M059J (cell line): ENCODE data around the gene COG4. TPM values are rescaled to one million over a fixed set of nuclear protein-coding genes. Genes with fewer than 3 reads are reported as not detected.
A peak's percentile ranks its signal among the peaks of the same experiment; 100 is the strongest.

ENCODE experiments used
- DNase-seq: peaks from one replicate; pipeline ENCODE4 v3.0.0-alpha.2; 2012; ENCODE audit warnings: low read depth
- total RNA-seq: library from RNA; depleted of rRNA; stranded (reverse); fragments of >200 nt; shearing (Covaris generic); gene quantifications from 2 replicates; pipeline ENCODE4 v1.2.3, GENCODE V29; 2014

COG4 gene
- total RNA-seq, 1 experiment from 2014 or later = 85.0 TPM

DNA sequence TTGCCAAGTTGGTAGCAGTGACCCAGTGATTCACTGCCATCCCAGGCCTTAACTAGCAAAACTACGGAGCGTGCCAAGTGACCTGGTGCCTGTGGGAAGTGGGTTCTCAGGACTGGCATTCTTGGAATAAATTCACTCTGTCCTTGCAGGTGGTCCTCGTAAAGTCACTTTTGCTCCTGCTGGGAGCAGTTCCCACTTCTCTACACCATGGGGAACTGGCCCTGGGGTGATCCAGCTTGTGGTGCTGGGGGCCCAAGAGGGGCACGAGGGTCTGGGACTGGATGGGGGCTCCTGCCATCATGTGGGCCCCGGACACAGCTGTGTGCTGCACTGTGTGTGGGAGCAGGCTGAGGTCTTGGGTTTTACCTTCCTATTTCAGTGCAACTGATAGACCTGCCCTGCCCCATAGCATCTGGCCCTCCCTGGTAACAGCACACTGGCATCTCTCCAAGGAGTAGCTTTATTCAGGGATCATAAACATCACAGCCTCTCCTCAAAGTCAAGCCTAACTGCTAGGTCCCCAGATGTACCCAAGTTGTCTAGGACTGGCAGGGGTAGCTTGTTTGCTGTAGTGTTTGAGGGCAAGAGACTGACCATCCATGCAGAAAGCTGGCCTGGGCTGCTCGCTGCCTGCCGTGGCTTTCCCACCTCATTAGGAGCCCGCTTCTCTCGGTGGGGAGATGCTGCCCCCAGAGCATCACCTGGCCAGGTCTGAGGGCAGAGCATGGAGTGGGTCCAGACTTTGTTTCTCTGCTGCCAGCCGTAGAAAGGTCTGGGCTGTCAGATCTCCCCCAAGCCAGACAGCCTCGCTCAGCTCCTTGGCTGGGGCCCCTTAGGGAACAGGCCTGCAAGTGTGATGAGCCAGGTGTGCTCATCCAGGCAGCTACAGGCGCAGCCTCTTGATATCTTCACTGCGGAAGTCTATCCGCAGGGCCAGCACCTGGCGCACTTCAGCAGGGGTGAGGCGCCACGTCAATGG, 42.9 kb downstream of the COG4 start:
- DNase-seq = peak; percentile 21

GRCh38 chr16:70478912-70479341, 44.4 kb downstream of the COG4 start:
- DNase-seq = no peak

DNA sequence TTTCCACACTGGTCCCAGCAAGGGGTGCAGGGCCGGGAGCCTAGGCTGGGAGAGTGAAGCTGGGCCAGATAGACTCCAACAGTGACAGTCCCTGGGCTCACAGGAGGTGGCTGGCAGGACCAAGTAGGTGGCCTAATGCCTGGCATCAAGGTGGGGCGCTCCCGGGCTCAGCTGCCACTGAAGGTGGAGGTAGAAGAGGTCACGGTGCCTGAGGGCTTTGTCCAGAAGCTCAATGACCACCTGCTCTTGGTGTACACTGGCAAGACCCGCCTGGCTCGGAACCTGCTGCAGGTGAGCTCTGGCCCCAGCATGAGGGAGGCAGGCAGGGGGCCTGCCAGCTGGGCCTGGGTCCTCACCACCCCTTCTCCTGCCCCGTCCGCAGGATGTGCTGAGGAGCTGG, 45.2 kb downstream of the COG4 start:
- DNase-seq = no peak

DNA sequence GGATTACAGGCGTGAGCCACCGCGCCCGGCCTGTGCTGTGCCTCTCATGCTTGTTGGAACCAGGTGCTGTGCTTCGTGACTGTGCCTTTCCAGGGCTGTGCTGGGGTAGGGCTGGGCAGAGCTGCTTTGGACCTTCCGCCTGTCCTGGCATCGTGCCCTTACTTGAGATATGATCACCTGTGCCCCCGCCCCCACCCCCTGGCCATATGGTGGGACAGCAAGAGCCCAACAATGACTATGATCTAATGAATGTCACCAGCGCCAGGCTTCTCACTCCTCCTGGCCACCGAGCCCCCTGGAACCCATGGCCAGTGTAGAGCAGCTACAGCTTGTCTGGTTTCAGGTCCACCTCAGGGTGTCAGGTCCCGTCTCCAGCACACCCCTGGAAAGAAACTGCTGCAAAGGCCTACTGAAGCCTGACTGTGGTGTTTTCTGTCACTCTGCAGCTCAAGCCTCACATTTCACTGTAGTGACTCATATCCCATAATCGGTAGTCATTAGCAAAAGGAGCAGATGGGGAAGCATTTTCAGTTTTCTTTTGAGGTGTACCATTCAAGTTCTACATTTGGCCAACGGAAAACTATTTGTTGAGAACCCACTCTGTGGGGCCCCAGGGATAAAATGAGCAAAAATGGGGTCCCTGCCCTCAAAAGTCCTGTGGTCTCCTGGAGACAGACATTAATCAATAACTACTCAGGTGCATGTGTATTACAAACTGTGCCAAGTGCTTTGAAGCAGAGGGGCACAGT, 46.9 kb downstream of the COG4 start:
- peak; percentile 91 for DNase-seq

GRCh38 chr16:70475054-70475871, 48.1 kb downstream of the COG4 start:
- no peak for DNase-seq

- no peak for DNase-seq
Observed at GRCh38 chr16:70474320-70475053, 48.9 kb downstream of the COG4 start.

DNA sequence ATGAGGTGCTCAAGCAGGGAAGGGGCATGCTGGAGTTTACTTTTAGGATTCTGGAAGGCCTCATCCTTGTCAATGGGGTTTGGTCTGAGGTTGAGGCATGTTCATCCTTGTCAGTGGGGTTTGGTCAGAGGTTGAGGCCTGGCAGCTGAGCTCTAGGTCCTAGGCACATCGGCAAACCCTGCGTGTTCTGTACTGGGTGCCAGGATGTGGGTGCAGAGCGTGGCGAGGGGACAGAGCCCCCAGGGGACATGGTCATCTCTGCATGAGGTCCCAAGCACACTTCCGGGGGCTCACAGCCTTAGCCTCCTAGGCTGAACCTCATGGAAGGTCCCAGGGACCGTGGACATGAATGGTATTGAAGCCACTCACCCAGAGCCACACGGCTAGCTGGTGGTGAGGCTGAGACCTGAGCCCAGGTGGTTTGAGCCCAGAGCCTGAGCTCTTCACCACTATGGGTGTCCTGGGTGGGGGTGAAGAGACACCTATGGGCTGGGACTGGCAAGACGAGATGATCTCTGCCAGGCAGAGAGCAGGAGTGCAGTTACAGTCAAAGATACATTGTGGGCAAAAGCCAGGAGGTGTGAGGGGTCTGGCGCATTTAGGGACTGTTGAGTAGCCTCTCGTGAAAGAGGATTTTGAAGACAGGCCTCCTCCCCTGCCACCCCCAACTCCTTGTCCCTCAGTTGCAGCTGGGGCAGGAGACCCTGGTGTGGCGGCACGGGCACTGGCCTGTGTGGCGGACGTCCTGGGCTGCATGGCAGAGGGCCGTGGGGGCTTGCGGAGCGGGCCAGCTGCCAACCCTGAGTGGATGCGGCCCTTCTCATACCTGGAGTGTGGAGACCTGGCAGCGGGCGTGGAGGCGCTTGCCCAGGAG, 49.7 kb downstream of the COG4 start:
- DNase-seq = no peak

DNA sequence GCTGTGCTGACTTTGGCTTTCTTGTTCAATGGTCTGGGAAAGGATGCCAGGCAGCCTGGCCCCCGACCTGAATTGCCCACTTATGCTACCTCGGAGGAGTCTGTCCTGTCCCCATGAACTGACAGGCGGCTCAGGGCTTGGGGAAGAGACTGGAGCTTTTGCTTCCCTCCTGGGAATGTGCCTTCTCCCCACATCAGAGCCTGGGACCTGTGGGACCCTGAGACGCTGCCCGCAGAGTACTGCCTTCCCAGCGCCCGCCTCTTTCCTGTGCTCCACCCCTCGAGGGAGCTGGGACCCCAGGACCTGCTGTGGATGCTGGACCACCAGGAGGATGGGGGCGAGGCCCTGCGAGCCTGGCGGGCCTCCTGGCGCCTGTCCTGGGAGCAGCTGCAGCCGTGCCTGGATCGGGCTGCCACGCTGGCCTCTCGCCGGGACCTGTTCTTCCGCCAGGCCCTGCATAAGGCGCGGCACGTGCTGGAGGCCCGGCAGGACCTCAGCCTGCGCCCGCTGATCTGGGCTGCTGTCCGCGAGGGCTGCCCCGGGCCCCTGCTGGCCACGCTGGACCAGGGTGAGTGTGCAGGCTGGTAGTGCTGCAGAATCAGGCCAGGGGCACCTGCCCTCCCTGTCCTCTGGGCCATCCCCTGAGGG, 50.4 kb downstream of the COG4 start:
- no peak for DNase-seq

DNA sequence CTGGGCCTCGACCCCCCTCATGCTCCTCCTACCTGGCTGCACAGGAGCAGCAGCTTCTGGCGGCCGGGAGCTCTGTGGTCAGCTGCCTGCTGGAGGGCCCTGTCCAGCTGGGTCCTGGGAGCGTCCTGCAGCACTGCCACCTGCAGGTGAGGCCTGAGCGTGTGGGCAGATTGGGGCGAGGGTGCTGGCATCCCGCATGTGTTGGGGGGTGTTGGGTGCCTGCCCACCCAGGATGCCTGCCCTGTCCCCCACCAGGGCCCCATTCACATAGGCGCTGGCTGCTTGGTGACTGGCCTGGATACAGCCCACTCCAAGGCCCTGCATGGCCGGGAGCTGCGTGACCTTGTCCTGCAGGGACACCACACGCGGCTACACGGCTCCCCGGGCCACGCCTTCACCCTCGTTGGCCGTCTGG, 52.4 kb downstream of the COG4 start:
- DNase-seq = peak; percentile 25

GRCh38 chr16:70470141-70470926, 53.0 kb downstream of the COG4 start:
- DNase-seq = no peak

DNA sequence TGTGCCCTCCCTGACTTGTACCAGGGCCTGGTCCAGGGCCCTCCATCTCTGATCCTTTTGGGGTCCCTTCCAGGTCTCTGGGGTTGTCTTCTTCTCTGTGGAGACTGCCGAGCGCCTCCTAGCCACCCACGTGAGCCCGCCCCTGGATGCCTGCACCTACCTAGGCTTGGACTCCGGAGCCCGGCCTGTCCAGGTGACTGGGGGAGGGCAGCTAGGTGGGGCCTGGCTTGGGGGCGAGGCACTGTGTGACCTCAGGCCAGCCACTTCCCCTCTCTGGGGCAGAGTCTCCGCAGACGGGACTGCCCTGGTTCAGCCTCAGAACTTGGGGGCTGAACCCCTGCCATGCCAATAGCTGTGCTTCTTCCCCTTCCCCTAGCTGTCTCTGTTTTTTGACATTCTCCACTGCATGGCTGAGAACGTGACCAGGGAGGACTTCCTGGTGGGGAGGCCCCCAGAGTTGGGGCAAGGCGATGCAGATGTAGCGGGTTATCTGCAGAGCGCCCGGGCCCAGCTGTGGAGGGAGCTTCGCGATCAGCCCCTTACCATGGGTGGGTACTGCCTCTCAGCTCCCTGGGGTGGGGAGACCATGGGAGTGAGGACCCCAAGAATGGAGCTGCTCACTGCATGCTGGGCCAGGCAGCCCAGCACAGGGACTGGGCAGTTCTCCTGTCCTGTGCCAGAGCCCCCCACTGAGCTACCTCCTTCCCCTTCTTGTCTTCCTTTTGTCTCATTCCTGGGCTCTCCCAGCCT, 54.4 kb downstream of the COG4 start:
- DNase-seq = no peak

- DNase-seq = no peak
Observed at GRCh38 chr16:70467608-70468007, 55.7 kb downstream of the COG4 start.

DNA sequence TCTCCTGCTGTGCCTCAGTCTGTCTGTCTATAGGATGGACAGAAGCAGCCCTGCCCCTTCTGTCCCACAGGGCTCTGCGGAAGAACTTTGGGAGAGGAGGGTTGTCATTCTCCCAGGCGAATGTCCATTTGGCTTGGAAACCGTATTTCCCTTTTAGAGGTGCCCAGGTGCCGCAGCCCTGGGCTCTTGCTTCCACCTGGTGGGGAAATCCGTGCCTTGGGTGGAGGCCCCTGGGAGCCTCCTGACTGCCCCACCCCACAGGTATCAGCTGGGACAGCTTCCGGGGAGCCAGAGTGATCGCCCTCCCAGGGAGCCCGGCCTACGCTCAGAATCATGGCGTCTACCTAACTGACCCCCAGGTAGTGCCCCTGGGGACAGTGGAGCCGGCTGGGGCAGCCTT, 56.2 kb downstream of the COG4 start:
- DNase-seq = no peak

- no peak for DNase-seq
Observed at GRCh38 chr16:70466805-70467076, 56.6 kb downstream of the COG4 start.

GRCh38 chr16:70465999-70466804, 57.2 kb downstream of the COG4 start:
- no peak for DNase-seq

DNA sequence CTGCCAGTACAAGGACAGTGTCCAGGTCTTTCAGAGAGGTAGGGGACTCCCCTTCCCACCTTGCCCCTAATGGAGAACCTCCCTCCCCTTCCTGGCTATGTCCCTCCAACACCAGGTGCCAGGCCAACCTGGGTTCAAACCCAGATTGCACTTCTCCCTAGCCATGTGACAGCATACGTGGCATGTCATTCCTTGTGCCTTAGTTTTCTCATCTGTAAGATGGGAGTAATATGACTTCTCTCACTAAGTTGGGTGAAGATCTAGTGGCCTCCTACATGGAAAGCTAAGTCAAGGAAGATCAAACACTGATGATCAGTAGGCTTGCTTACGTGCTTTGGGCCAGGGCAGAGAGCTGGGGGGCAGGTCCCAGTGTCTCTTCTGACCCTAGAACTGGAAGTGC, 60.1 kb downstream of the COG4 start:
- no peak for DNase-seq

DNA sequence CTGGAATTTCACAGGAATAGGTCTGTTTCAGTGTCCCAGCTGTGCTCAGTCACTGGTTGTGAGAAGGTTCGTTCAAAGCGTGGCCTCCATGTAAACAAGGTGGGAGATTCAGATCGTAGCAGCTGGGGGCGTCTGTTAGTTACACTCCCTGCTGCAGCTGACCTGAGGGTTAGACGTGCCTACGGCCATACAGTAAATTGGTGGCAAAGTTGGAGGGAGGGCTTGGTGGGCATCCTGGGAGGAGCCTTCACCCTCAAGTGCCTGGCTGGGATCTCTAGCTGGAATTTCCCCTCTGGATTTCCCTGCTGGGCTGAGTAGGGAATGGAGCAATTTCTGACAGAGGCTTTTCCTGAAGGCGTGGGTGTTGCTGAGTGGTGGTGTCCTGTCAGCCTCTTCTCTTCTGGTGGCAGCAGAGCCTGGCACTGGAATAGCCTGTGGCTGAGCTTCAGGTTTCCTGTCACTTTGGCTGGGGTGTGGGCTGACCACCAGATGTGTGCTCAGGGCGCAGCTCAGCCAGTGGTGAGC, 62.6 kb downstream of the COG4 start:
- no peak for DNase-seq
